ENCODE results near the gene MCC.

The MCC gene

GRCh38 chr5:113218200-113218599 lies 270.1 kb downstream of the MCC start:
- DNase-seq = no peak

GRCh38 chr5:113217619-113218184 lies 270.6 kb downstream of the MCC start:
- DNase-seq = no peak

GRCh38 chr5:113216545-113216944 lies 271.7 kb downstream of the MCC start:
- DNase-seq = no peak

GRCh38 chr5:113215401-113216060 lies 272.7 kb downstream of the MCC start:
- no peak for DNase-seq

GRCh38 chr5:113214606-113215323 lies 273.5 kb downstream of the MCC start:
- DNase-seq = no peak

GRCh38 chr5:113213551-113214425 lies 274.5 kb downstream of the MCC start:
- DNase-seq = no peak

GRCh38 chr5:113212244-113212920 lies 275.9 kb downstream of the MCC start:
- DNase-seq = no peak

- no peak for DNase-seq
Measured at GRCh38 chr5:113209498-113209897, 278.8 kb downstream of the MCC start.

GRCh38 chr5:113205807-113206206 lies 282.4 kb downstream of the MCC start:
- no peak for DNase-seq

GRCh38 chr5:113205323-113205722 lies 282.9 kb downstream of the MCC start:
- no peak for DNase-seq

GRCh38 chr5:113204525-113205161 lies 283.6 kb downstream of the MCC start:
- no peak for DNase-seq

GRCh38 chr5:113203916-113204315 lies 284.3 kb downstream of the MCC start:
- no peak for DNase-seq

- no peak for DNase-seq
Measured at GRCh38 chr5:113202746-113203716, 285.2 kb downstream of the MCC start.

- no peak for DNase-seq
Measured at GRCh38 chr5:113202287-113202686, 286.0 kb downstream of the MCC start.

- no peak for DNase-seq
Measured at GRCh38 chr5:113201715-113202114, 286.5 kb downstream of the MCC start.

- DNase-seq = no peak
Measured at GRCh38 chr5:113199122-113199905, 288.9 kb downstream of the MCC start.

GRCh38 chr5:113197456-113198200 lies 290.6 kb downstream of the MCC start:
- no peak for DNase-seq

- no peak for DNase-seq
Measured at GRCh38 chr5:113195771-113196170, 292.5 kb downstream of the MCC start.

GRCh38 chr5:113195251-113195650 lies 293.0 kb downstream of the MCC start:
- no peak for DNase-seq

Data from activated CD4-positive, alpha-beta T cell treated with anti-CD3 and anti-CD28 coated beads for 48 hours (primary cell).